ENCODE measurements around the gene PLEKHG5.
"Not testable (repeated sequence)": the region's sequence is repeated elsewhere in the genome, so short reads cannot be mapped to it uniquely, and the experiment has no call there.

The PLEKHG5 gene

GRCh38 chr1:6496890-6497214, 5.4 kb upstream of the PLEKHG5 start:
- DNase-seq (ENCODE audit: low read depth): no peak

GRCh38 chr1:6496365-6496721, 4.9 kb upstream of the PLEKHG5 start:
- DNase-seq (ENCODE audit: low read depth): no peak

GRCh38 chr1:6495540-6496364, 4.3 kb upstream of the PLEKHG5 start:
- DNase-seq (ENCODE audit: low read depth): no peak

DNA sequence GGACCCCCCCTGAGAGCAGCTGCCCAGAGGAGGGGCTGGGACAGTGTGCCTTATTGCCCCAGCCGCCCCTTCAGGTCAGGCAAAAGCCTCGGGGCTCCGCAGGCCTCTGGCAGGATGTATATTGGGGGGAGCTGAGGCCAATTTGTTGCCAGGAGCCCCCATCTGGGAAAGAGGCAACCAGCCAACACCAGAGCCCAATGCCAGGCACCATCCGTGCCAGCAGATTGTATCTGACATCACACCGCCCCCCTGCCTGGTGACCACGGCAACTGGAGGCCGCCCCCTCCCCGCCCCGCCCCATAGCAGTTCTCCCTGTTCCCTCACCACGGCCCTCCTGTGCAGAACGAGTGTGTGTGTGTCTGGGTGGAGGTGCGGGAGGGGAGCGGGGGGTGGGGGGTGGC, 3.6 kb upstream of the PLEKHG5 start:
- DNase-seq (ENCODE audit: low read depth): no peak

DNA sequence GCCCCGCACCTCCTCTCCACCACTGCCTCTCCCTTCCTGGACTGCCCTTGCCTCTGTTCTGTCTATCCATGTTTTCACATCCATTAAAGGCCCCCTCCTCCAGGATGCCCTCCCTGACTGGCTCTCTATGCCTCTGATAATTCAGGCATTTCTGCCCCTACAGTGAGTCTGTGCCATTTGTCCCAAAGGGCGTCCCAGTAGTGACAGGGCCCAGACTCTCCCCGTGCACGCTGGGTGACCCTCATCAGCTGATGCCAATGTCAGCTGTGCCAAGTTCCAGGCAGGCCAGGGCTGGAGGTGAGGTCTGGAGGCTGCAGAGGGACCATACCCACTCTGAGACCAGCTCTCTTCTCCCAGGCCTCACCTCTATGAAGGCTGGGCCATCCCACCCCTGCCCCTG, 3.2 kb upstream of the PLEKHG5 start:
- no peak for DNase-seq (ENCODE audit: low read depth)

- not testable (repeated sequence) for DNase-seq (ENCODE audit: low read depth)
Observed at GRCh38 chr1:6493834-6494223, 2.4 kb upstream of the PLEKHG5 start.

- no peak for DNase-seq (ENCODE audit: low read depth)
Observed at GRCh38 chr1:6491966-6492365, 499 bp upstream of the PLEKHG5 start.

GRCh38 chr1:6491081-6491449, 402 bp downstream of the PLEKHG5 start:
- DNase-seq (ENCODE audit: low read depth): no peak

DNA sequence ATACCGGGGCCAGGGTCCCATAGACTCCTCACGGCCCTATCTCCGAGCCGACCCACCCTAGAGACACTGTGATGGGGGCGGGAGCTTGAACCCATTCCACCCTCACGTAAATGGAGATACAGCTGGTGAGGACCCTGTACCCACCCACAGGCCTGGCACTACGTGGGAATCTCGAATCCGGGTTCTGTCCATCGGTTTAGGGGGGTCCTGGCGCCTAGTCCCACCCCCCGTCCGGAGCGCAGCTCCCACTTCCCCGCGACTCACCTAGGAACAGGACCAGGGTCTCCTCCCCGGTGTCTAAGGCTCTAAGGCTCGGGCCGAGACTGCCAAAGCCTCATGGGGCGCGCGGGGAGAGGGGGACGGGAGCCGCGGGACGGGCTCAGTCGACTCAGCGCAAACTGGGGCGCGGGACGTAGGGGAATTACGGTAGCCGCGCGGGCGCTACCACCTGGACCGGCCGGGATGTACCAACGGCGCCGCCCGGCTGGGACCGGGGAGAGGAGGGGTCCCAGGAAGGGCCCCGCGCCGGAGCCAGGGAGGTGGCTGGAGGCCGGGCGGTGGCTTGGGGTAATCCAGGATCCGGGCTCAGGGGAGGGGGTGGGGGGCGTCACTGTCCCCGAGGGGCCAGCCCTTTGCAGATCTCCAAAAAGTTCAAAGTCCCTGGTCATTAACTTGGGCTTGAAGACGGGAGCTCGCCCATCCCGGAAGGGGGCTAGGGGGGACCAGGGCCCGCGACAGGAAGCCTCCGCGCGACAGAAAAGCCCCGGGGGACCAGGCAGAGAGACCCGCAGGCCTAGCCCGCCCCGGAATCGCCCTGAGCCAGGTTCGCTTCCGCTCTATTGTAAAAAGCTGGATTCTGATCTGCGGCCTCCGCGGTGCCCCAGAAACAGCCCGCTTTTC, 1.0 kb downstream of the PLEKHG5 start:
- DNase-seq (ENCODE audit: low read depth): no peak

DNA sequence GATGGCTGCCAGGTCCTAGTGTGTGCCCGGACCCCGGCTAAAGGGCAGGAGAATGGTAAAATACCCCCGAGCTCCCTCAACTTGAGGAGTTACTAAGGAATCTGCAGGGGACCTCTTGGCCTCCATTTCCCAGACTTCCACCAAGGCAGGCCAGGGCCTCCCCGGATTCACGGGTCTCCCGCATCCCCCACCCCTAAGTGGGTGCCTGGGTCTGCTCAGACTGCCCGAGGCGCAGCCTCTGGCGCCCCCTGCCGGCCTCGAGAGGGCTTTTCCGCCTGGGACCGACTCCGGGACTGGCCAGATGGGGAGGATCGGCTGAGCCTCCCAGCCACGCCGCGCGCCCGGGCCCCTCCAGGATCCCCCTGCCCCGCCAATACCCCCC, 1.7 kb downstream of the PLEKHG5 start:
- DNase-seq (ENCODE audit: low read depth): no peak

GRCh38 chr1:6489383-6489765, 2.1 kb downstream of the PLEKHG5 start:
- no peak for DNase-seq (ENCODE audit: low read depth)

DNA sequence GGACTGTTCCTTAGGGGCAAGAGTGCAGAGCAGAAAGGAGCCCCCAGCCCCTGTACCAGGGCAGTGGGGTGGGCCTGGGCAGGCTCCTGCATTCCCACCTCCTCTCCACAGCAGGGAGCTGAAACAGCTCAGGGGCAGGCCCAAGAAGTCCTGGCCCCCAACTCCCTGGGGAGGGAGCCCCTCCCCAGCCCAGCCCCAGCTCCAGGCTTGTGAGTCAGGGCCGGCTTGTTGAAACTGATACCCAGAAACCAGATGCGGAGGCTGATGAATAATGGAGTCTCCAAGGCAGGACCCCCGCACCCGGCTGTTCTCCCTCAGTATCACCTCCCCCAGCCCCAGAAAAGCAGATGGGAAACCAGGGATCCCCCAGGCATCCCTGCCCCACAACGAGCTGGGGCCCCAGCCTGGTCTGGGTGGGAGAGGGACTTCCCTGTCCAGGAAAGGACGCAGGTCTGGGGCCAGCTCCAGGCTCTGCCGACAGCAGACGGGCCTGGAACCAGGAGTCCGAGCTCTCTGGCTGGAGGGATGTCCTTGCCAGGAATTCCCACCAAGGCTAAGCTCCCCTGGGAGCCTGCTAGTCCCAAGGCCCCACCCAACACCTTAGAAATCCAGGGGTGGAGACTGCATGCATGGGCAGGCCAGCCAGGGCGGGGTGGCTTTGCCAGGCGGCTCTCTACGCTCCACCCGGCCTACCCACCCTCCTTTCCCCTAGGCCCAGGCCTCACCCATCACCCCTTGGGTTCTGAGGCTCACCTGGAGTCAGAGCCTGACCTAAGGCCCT, 2.7 kb downstream of the PLEKHG5 start:
- no peak for DNase-seq (ENCODE audit: low read depth)

DNA sequence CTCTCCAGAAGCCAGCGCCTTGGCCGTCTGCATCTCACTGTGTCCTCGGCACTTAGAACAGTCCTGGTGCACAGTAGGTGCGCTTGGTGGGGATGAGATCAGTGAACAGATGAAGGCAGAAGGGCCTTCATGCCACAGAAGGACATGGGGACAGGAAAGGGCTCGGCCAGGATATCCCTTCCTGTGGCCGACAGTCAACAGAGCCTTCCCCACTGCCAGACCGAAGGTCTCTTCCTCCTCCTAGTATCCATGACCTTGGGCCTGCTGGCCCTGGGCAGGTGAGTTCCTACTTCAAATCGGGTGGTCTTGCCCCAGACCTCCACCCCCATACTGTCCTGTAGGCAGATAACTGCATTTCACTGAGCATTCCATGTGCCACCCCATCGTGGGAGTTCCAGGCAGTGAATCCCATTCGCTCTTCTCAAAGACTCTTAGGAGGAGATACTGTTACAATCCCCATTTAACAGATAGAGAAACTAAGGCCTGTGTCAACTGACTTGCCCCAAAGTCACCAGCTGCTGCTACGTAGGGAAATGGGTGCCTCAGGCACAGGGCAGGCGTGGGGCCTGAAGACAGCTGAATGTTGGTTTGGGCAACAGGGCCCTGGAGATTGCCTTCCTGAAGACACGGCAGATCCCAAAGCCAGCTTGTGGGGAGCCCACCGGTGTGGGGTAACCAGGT, 3.5 kb downstream of the PLEKHG5 start:
- no peak for DNase-seq (ENCODE audit: low read depth)

- peak; percentile 66 for DNase-seq (ENCODE audit: low read depth)
Observed at GRCh38 chr1:6486433-6487011, 4.9 kb downstream of the PLEKHG5 start.

GRCh38 chr1:6485168-6486101, 6.0 kb downstream of the PLEKHG5 start:
- no peak for DNase-seq (ENCODE audit: low read depth)

DNA sequence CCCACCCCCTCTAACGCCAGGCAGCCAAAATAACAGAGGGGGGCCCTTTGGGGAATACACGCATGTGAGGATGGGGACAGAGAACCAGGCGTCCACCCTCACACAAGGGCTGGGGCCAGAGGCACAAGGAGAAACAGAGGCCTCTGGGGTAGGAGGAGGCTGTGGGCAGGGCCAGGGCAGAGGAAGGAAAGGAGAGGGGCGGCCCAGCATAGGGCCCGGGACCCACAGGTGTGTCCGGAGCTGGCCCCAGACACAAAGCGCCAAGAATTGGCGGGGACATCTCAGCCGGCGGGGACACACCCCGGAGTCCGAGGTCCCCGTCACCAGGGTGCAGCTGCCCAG, 6.7 kb downstream of the PLEKHG5 start:
- DNase-seq (ENCODE audit: low read depth): no peak

DNA sequence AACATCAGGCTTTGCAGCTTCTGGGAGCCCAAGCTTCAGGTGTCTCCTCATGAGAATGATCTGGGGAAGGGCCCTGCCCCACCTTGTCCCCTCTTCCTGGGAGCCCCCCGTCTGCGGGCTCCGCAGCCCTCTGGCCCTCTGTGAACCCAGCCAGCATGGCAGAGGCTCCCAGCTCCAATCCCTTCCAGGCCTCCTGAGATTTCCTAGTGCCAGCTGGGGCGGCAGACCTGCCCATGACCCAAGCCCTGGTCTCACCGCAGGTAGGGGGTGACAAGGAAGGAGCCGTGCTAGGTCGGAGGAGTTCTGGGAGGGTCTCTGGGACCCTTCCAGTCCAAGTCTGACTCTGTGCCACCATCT, 7.7 kb downstream of the PLEKHG5 start:
- DNase-seq (ENCODE audit: low read depth): no peak

DNA sequence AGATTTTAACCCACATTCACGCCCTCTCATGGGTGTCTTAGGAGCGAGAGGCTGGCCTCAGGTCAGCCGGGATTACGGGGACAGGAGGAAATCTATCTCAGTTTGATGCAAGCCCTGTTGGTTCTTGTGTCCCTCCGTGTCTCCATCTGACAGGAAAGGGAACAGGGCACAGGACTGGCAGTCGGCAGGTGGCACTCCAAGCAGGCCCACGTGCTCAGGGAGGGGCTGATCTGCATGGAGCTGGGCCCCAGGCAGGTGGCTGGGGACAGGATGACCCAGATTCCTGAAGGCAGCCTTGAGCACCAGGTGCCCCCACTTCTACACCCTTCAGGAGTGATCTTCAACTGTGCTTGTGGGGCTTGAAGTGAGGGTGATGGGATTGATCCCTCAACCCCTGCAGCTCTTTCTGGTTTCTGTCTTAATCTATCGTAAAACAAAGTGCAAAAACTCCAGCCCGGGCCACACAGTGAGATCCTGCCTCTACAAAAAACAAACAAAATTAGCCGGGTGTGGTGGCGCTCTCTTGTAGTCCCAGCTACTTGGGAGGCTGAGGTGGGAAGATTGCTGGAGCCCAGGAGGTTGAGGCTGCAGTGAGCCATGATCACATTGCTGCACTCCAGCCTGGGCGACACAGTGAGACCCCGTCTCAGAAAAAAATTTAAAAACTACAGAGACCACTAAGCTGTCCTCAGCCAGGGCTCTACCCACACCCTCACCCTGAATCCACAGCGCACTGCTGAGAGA, 8.3 kb downstream of the PLEKHG5 start:
- DNase-seq (ENCODE audit: low read depth): no peak

GRCh38 chr1:6481820-6482219, 9.6 kb downstream of the PLEKHG5 start:
- no peak for DNase-seq (ENCODE audit: low read depth)

Data from CMK (cell line).